Fibroblast of pulmonary artery (primary cell): Measurements from ENCODE around the gene ZC3H12C.

Source experiments
- DNase-seq: peaks from one replicate; pipeline ENCODE4 v3.0.0-alpha.2; 2010; ENCODE audit warnings: low read depth
- H3K4me3 ChIP-seq: replicated peaks from 2 replicates; pipeline ENCODE4 v1.5.1; 2011; ENCODE audit warnings: low read depth, mild to moderate bottlenecking, control low read depth, low read length, moderate library complexity
- CTCF ChIP-seq: IDR thresholded peaks from 2 replicates; pipeline ENCODE4 v1.5.1; 2011; ENCODE audit warnings: mild to moderate bottlenecking, control low read depth, low read length, inconsistent platforms; ENCODE audit errors: missing control alignments

The ZC3H12C gene

GRCh38 chr11:110070176-110070575, 23.0 kb upstream of the ZC3H12C start:
- DNase-seq: no peak
- no peak overlapping the region for H3K4me3 ChIP-seq
- TF ChIP-seq CTCF: no peak

- H3K4me3 ChIP-seq: no peak overlapping the region
- no peak for TF ChIP-seq CTCF
- DNase-seq: no peak
Measured at GRCh38 chr11:110071197-110071596, 22.0 kb upstream of the ZC3H12C start.

GRCh38 chr11:110072930-110073329, 20.3 kb upstream of the ZC3H12C start:
- no peak for DNase-seq
- TF ChIP-seq CTCF: no peak
- H3K4me3 ChIP-seq: no peak overlapping the region

GRCh38 chr11:110074499-110074898, 18.7 kb upstream of the ZC3H12C start:
- no peak overlapping the region for H3K4me3 ChIP-seq
- no peak for TF ChIP-seq CTCF
- no peak for DNase-seq

GRCh38 chr11:110075105-110075846, 17.9 kb upstream of the ZC3H12C start:
- no peak overlapping the region for H3K4me3 ChIP-seq
- DNase-seq: no peak

GRCh38 chr11:110075847-110076208, 17.4 kb upstream of the ZC3H12C start:
- DNase-seq: no peak
- no peak overlapping the region for H3K4me3 ChIP-seq
- no peak for TF ChIP-seq CTCF

More at GRCh38 chr11:110075105-110075846, 17.9 kb upstream of the ZC3H12C start:
- TF ChIP-seq CTCF: no peak

GRCh38 chr11:110076371-110076965, 16.7 kb upstream of the ZC3H12C start:
- no peak for DNase-seq
- no peak for TF ChIP-seq CTCF
- H3K4me3 ChIP-seq: no peak overlapping the region
